GM18951 (cell line): ENCODE data around the gene IL12RB1.

Experiments
- POLR2A ChIP-seq: IDR thresholded peaks from 4 replicates; pipeline ENCODE4 v1.6.1; 2011; ENCODE audit warnings: mild to moderate bottlenecking; ENCODE audit not compliant: insufficient read length, insufficient read depth; ENCODE audit errors: extremely low read depth
- in situ Hi-C: fragments of 300-500 bp; cut with MboI; formaldehyde crosslinking; loops from one replicate; pipeline ENCODE4 v1.12.0; 2022; ENCODE audit warnings: low sequenced_read_pairs, mixed read lengths, inconsistent platforms; ENCODE audit not compliant: unreplicated experiment

IL12RB1 gene

DNA sequence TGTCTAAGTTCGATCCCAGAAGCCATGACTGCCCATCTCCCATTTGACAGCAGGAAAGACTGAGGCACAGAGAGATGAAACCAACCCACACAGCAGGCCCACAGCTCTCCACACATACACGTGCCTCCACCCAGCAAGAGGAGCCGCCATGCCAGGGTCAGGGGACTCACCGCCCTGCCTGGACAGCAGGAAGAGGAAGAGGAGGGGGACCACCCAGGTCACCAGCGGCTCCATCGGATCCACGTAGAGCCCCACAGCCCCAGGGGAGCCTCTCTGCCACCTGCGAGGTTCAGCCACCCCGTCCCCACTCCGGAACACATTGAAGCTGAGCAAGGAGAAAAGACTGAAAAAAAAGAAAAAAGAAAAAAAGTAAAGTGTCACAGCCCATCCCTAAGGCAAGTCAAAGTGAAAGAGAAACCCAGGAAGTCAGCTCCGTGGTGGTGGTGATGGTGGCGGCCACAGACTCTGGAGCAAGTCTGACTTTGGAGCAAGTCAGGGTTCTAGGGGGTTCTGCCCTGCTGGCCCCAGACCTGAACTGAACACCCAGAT lies at the start of gene IL12RB1:
TSS of gene IL12RB1 (minus strand) at position 345 of the 549 bp plus-strand sequence. CDS start at position 234, 111 bp downstream.
- in situ Hi-C loops: no loop called here
- TF ChIP-seq POLR2A: peak; percentile 54

DNA sequence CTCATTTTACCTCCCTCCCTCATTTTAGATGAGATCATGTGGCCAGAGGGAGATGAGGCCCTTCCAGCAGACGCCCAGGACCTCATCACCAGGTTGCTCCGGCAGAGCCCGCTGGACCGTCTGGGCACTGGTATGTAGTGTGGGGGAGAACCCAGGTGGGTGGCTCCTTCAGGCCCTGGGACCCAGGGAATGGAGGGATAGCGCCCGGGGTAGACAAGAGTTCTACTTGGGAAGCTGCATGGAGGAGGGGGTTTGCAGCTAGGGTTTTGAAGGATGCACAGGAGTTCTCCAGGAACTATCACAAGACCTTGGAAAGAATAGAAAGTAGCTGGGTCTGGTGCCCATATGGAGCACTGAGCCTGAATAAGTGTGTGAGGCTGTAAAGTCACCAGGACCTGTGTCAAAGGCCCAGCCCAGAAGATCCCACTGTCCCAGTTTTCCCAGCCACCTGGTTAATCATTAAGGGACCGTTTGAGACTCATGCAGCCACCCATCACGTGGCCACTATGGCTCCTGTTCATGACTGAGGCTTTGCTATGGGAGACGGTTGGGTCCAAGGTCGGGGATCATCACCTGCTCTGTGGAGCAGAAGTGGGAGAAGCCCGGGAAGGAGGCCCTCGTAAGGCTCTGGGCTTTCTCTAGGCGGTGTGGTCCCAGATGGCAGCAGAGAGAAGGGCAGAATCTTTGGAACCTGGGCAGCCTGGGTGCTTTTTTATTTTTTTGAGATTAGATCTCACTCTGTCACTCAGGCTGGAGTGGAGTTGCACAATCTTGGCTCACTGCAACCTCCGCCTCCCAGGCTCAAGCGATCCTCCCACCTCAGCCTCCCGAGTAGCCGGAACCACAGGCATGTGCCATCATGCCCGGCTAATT lies 49.2 kb upstream of the IL12RB1 start:
- TF ChIP-seq POLR2A: no peak
- in situ Hi-C loops: no loop called here

DNA sequence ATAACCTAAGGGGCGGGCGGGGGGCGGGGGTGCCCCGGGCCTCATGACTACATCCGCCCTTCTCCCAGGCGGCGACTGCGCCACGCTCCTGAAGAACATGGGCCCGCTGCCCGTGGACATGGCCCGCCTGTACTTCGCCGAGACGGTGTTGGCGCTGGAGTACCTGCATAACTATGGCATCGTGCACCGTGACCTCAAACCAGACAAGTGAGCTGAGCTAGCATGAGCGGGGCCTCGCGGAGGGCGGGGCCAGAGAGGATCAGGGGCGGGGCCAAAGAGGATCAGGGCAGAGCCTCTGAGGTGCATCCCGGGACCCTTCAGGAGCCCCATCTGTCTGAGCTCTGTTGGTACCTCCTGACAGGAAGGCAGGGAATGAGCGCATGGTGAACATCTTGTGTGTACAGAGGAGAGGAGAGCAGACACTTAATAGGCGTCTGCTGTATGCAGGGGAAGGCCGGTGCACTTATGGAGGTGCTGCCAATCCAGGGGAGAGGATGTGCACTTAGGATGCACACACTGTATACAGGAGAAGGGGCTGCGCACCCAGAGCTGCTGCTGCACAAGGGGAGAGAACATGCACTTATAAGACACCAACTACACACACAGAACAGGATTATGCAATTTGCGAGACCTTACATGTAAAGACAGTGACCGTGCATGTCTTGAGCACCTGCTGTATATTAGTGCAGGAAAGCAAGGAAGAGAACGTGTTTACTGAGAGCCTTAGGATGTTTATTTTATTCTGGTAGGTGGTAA lies 45.3 kb upstream of the IL12RB1 start:
- no peak for TF ChIP-seq POLR2A
- in situ Hi-C loops: no loop called here

DNA sequence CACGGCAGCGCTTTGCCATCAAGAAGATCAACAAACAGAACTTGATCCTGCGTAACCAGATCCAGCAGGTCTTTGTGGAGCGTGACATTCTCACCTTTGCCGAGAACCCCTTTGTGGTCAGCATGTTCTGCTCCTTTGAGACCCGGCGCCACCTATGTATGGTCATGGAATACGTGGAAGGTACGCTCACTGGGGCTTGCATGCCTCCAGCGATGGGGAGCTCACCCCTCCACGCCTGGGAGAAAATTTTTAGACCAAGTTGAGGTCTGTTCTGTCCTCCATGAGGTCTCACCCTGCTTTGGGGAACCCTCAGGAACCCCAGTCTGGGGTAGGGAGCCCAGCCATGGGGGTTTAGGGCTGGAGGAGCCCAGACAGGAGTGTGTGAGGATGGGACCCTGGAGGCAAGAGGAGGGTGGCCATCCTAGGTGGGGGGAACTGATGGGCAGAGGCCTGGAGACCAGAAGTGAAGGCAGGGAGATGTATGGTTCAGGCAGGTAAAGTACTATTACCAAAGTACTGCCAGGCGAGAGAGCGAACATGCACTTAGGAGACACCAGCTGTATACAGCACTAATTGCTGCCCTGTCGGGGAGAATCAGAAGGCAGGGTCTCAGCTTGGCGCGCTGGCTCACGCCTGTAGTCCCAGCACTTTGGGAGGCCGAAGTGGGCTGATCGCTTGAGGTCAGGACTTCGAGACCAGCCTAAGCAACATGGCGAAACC lies 43.9 kb upstream of the IL12RB1 start:
- no peak for TF ChIP-seq POLR2A
- in situ Hi-C loops: no loop called here

DNA sequence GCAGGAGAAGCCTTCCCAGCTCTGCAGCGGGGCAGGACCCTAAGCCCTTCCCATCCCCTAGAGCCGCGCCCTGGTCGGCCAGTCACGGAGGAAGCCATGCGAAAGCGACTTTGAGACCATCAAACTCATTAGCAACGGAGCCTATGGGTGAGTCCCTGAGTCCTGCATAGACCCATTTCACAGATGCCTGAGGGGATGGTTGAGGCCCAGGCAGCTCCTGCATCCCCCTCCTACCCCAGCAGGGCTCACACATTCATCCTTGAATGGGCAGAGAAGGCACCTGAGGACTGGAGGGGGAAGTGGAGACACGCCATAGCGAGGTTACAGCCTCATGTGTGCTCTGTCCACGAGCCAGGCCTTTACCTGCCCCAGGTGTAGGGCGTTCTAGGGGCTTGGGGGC lies 42.1 kb upstream of the IL12RB1 start:
- in situ Hi-C loops: no loop called here
- TF ChIP-seq POLR2A: no peak

DNA sequence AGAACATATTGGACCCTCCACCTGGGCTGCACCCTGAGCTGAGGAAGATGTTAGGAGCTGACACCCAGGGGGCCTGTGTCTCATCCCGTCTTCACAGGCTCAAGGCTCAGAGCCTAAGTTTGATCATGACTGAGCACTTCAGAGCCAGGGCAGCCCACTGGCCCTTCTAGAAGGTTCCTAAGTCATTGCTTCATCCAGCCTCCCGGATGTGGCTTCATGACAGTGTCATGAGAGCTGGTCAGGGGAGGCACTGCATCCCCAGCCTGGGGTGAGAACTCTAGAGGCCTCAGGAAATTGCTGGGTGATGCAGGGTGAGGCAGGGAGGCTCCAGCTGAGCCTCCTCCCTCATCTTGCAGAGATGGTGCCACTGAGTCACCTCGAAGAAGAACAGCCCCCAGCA lies 41.3 kb upstream of the IL12RB1 start:
- in situ Hi-C loops: no loop called here
- no peak for TF ChIP-seq POLR2A

DNA sequence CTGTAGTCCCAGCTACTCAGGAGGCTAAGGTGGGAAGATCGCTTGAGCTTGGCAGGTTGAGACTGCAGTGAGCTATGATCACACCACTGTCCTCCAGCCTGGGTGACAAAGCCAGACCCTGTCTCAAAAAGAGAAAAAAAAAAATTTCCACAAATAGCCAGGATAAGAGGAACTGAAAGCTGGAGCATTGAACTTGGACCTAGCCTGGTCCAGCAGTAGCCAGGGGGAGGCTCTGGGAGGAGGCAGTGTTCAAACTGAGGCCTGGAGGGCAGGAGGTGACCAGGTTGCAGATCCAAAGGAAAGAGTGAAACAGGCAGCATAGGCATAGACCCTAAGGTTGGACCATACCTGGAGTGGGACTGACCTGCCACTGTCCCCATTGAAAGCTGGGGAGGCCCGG lies 39.4 kb upstream of the IL12RB1 start:
- in situ Hi-C loops: no loop called here
- no peak for TF ChIP-seq POLR2A

DNA sequence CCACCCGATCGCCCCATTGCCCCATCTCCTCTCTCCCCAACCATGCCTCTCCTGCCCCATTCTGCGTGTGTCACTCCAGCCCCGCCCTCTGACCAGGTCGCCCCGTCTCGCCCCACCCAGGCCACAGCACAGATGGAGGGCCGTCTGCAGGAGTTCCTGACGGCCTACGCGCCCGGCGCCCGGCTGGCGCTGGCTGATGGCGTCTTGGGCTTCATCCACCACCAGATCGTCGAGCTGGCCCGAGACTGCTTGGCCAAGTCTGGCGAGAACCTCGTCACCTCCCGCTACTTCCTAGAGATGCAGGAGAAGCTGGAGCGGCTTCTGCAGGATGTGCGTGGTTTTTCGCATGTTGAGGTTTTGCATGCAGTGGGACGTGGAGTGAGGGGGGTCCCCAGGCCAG lies 37.1 kb upstream of the IL12RB1 start:
- no peak for TF ChIP-seq POLR2A
- in situ Hi-C loops: no loop called here

DNA sequence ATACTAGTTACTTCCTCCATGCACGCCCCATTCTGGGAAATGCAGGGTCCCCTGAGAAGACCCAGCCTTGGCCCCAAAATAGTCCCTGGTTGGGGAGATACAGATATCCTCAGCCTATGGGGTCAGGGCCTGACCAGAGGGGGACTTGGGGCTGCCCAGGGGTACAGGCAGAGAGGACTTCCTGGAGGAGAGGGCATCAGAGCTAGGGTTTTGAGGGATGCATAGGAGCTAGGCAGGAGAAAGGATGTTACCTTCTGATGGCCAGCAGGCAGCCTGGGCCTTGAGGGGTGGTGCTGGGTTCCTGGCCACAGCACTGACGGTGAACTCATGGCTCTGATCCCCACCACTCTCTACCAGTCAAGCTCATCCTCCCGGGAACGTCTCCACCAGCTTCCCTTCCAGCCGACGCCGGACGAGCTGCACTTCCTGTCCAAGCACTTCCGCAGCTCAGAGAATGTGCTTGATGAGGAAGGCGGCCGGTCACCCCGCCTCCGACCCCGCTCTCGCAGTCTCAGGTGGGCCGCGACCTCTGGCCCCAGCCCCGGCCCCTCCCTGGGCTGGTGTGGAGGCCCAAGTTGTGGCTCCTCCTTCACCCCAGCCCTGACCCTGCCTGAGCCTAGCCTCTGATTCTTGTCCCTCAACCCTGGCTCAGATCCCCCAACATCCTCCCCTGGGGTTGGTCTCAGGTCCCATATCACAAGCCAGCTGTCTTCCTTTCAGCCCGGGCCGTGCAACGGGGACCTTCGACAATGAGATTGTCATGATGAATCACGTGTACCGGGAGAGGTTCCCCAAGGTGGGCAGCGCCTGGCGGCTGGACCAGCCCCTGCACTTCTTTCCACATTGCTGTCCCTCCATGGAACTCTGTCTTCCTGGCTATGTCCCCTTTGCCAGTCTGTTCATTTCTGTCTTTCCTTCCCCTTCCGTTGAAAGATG lies 36.4 kb upstream of the IL12RB1 start:
- in situ Hi-C loops: no loop called here
- no peak for TF ChIP-seq POLR2A

DNA sequence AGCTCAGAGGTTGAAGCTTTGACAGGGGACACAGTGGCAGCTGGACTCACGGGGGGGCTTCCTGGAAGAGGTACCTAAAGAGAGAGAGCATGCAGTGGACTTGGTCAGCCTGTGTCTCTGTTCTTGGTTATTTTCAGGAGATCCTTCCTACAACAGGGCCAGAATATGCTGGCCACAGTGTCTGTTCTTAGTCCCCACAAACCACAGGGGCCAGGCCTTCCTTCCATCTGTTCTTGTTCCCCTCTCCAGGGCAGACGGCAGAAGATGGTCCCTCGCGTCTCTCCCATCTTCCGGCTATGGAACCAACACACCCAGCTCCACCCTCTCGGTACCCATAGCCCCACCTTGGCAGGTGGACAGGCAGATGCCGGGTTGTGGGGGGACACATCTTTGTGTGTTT lies 35.7 kb upstream of the IL12RB1 start:
- TF ChIP-seq POLR2A: no peak

DNA sequence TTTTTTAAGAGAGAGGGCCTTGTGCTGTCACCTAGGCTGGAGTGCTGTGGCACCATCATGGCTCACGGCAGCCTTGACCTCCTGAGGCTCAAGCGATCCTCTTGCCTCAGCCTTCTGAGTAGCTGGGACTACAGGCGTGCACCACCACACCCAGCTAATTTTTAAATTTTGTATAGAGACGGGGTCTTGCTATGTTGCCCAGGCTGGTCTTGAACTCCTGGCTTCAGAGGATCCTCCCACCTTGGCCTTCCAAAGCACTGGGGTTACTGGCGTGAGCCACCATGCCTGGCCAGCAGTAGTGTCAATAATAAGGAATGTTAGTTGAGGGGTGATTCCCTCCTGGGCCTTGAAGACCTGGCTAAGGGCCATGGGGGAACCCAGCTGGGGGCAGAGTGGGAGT lies 34.4 kb upstream of the IL12RB1 start:
- TF ChIP-seq POLR2A: no peak
- in situ Hi-C loops: no loop called here

More for the DNA sequence above, 35.7 kb upstream of the IL12RB1 start:
- in situ Hi-C loops: no loop called here

DNA sequence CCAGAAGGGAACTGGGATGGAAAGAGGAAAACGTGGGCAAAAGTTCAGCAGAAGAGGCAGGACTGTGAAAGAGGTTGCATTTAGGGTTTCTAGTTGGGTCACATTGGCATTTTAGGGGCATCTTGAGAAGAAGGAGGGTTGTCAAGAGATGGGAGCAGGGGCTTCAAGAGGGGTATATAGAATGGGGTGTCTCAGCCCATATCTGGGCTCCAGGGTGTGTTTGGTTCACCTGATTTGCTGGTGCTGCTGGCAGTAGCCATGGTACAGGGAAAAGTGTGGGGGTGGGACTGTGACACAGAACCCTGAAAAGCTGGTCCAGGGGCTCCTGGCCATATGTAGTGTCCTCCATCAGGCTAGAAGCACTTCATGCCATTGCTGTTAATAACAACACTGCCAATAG lies 33.4 kb upstream of the IL12RB1 start:
- in situ Hi-C loops: no loop called here
- TF ChIP-seq POLR2A: no peak
